Central memory CD4-positive, alpha-beta T cell (primary cell): ENCODE measurements around the gene ITGA2B.
A peak's percentile ranks its signal among the peaks of the same experiment; 100 is the strongest.
"Not testable (repeated sequence)": the region's sequence is repeated elsewhere in the genome, so short reads cannot be mapped to it uniquely, and the experiment has no call there.

ENCODE experiments used
- DNase-seq: peaks from one replicate; pipeline ENCODE4 v3.0.0; 2022

ITGA2B gene

DNA sequence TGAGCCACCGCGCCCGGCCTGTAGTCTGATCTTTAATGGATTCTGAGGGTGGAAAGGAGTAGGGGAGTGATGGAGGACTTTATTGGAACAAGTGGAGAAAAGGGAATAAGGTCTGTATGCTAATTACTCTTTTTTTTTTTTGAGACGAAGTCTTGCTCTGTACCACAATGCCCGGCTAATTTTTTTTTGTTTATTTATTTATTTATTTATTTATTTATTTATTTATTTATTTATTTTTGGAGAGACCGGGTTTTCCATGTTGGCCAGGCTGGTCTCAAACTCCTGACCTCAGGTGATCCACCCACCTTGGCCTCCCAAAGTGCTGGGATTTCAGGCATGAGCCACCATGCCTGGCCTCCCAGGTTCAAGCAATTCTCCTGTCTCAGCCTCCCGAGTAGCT is 59.9 kb downstream of the ITGA2B start:
- not testable (repeated sequence) for DNase-seq

DNA sequence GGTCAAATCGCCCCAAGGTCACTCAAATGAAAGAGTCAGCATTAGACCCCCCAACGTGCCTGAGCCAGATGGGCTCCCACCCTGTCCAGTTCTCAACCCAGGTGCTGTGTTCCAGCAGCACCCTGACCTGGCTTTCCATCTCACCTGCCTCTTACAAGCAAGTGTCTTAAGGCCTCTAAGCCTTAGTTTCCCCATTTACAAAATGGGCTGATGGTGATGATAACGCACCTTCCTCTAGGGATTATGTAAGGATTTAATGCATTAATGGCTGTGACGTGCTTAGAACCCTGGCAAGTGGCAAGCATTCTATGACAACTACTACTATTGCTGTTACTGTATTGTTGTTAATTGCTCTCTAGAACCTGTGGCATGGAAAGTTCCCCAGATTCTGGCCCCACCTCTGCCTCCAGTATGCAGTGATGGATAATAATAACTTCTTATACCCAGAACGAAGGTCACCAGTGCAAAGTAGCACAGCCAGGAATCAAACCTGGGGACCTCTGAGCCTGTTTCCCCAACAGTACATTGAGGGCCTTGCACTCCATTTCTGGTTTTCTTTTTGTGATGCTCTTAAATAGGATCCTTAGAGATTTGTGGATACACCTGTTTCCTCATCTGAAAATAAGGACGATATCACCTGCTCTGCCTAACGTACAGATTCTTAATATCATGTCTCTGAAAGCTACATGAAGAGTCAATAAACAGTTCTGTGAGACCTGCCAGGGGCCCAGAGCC is 61.6 kb downstream of the ITGA2B start:
- no peak for DNase-seq

DNA sequence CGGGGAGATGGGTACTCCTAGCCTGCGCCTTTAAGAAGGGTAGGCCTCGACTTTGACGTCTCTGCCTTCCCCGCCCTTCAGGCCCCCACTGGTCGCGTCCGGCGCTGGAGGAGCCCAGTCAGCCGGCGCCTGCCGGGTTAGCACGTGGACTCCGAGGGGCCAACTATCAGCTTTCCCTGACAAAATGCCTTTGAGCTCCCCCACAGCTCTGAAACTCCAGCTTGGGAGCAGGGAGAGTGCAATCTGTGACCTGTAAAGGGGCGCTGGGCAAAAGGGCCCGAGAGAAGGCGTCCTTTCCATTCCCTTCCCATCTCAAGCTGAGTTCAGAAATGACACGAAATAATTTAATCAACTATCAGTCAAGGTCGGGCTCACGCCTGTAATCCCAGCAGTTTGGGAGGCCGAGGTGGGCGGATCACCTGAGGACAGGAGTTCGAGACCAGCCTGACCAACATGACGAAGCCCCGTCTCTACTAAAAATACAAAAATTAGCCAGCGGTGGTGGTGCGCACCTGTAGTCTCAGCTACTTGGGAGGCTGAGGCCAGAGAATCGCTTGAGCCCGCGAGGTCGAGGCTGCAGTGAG is 62.5 kb downstream of the ITGA2B start:
- peak; percentile 94 for DNase-seq

DNA sequence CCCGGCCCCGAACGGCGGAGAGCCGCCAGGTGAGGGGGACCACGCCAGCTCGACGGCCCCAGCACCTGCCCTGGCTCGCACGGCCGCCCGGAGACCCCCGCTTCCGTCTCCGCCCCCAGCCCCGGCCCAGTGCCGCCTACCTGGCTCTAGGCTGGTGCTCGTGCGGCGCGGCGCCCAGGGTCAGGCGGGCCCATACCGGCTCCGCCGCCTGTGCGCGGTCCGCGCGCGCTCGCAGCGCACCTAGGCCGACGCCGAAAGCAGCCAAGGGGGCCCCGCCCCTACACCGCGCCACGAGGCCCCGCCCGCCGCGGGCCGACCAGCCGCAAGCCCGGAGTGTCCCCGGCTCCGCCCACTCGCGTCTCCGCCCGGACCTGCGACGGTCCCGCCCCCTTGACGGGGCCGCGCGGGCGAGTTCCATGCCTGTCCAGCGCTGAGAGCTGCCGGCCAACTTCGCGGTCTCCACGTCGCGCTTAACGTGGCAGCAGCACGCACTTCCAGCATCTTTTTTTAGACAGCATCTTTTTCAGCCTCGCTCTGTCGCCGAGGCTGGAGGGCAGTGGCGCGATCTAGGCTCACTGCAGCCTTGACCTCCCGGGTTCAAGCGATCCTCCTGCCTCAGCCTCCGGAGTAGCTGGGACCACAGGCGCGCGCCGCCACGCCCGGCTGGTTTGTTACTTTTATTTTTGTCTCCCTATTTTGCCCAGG is 64.7 kb downstream of the ITGA2B start, which contains the start of gene SLC25A39:
Gene SLC25A39, minus strand, starts transcription at position 253 of the 705 bp plus-strand sequence. CDS start 1,261 bp downstream, outside the sequence.
- DNase-seq = peak; percentile 93

DNA sequence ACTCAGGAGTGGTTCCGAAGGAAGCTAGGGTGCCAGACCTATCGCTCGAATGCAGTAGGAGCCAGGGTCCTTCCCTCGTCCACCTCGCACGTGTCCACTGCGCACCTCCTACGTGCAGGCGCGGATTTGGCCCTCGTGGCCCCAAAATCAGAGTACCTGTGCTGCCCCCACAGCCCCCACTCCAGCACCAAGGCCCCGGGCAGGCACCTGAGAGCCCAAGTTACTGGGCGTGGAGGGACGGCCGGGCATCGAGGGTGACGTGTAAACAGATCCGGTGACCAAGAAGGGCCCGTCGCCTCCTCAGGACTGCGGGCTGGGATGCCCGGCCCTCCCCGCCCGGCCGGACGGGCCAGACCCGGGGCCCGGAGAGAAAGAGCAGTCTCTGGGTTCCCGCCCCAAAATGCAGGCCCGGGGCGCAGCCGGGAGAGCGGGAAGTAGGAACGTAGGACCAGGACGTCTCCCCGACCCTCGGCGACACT is 65.3 kb downstream of the ITGA2B start:
- no peak for DNase-seq

DNA sequence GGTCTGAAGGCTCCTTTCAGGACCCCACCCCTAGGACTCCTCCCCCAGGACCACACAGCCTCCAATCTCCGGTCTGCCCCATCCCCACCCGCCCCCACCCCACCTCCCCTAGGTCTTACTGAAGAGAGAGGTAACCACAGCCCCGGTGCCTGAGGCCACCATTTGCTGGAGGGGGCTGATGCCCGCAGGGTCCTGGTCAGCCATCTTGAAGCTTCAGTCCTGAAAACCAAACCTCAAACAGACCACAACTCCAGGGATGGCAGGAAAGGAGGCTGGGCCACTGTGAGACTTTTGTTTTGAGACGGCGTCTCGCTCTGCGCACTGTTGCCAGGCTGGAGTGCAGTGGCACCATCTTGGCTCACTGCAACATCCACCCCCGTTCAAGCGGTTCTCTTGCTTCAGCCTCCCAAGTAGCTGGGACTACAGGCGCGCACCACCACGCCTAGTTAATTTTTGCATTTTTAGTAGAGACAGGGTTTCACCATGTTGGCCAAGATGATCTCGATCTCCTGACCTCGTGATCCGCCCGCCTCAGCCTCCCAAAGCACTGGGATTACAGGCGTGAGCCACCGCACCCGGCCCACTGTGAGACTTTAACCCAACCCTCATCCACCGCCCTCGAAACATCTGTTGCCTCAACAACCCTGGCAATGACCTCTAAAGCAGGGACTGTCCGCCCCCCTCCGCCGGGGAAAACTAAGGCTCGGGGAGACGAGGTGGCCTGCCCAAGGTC is 65.9 kb downstream of the ITGA2B start:
- DNase-seq = no peak

DNA sequence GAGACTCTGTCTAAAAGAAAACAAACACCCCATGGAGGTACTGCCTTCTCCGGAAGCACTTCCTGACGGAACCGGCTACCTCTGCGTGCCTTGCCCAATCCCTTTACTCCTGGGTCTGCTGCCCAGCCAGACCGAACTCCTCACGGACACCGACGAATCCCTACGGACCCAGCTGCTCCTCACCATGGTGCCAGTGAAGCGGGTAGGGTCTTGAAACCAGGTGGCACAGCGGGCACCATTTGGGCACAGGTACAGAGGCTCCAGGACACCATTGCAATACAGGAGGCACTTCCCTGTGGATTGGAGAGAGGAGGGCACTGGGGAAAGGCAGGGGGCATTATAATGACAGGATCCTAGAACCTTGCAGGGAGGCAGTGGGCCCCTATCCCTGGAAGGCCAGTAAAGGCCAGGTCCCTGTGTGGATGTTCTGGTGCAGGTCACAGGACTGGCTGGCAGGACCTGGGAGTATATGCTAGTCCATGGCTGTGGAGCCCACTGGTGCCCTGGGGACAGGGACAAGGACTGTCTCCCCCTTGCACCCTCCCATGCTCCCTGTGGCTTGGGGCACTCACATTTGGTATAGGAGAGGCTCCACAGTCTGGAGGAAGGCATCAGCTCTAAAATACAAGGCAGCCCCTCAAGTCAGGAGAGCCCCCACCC is 67.1 kb downstream of the ITGA2B start:
- DNase-seq = no peak
